ENCODE data around the gene RNF224.

- TF ChIP-seq HDAC2 (CRISPR knock-in tag; IDR thresholded peaks at IDR 0.05), result peak; percentile 95
- peak; percentile 86 for TF ChIP-seq MAX (IDR thresholded peaks at IDR 0.05)
- TF ChIP-seq POLR2A (IDR thresholded peaks at IDR 0.05; ENCODE audit: insufficient read depth in 1 of 2, low read depth in 2 of 2, low read length in 2 of 2), result peak in 1 of 2 experiments; percentile 77; a peak in 2 of 4 replicates
- peak; percentile 76; the same call in 1 of the 2 replicates for TF ChIP-seq GZF1 (CRISPR knock-in tag; IDR thresholded peaks at IDR 0.05)
- TF ChIP-seq ZNF34 (CRISPR knock-in tag; IDR thresholded peaks at IDR 0.05; ENCODE audit: borderline replicate concordance), result 0 out of 2 replicates have a peak, but pooled peaks have one; percentile 28
- TF ChIP-seq ZNF337 (CRISPR knock-in tag; IDR thresholded peaks at IDR 0.05; ENCODE audit: borderline replicate concordance, low read depth), result 0 out of 2 replicates have a peak, but pooled peaks have one; percentile 51
Measured at GRCh38 chr9:137200311-137201204, 26.7 kb upstream of the RNF224 start, which contains the start of gene TPRN.
